Jurkat, Clone E6-1 (cell line): Measurements from ENCODE around the gene NLGN1.
A peak's percentile ranks its signal among the peaks of the same experiment; 100 is the strongest.

Experiments
- DNase-seq: peaks from one replicate; pipeline ENCODE4 v3.0.0-alpha.2; 2011; ENCODE audit warnings: low read depth, low spot score
- H3K4me3 ChIP-seq: 2 replicates; pipeline ENCODE4 v1.5.1; 2011; ENCODE audit warnings: mild to moderate bottlenecking, low read length, control low read depth, moderate library complexity

Gene NLGN1

GRCh38 chr3:173863551-173863950 lies 466.0 kb downstream of the NLGN1 start:
- H3K4me3 ChIP-seq: no peak overlapping the region
- DNase-seq: no peak

- peak; percentile 10 for DNase-seq
Observed at GRCh38 chr3:173865900-173866498, 468.5 kb downstream of the NLGN1 start.

GRCh38 chr3:173869766-173870165 lies 472.2 kb downstream of the NLGN1 start:
- no peak for DNase-seq
- H3K4me3 ChIP-seq: no peak overlapping the region

More at GRCh38 chr3:173865900-173866498, 468.5 kb downstream of the NLGN1 start:
- H3K4me3 ChIP-seq: no peak overlapping the region

GRCh38 chr3:173870976-173871375 lies 473.4 kb downstream of the NLGN1 start:
- DNase-seq: no peak
- no peak overlapping the region for H3K4me3 ChIP-seq

- no peak for DNase-seq
- no peak overlapping the region for H3K4me3 ChIP-seq
Observed at GRCh38 chr3:173875790-173876189, 478.2 kb downstream of the NLGN1 start.

GRCh38 chr3:173876476-173876875 lies 478.9 kb downstream of the NLGN1 start:
- no peak overlapping the region for H3K4me3 ChIP-seq

GRCh38 chr3:173887888-173888287 lies 490.3 kb downstream of the NLGN1 start:
- DNase-seq: no peak
- no peak overlapping the region for H3K4me3 ChIP-seq

More at GRCh38 chr3:173876476-173876875, 478.9 kb downstream of the NLGN1 start:
- no peak for DNase-seq

- no peak for DNase-seq
- no peak overlapping the region for H3K4me3 ChIP-seq
Observed at GRCh38 chr3:173889596-173889995, 492.1 kb downstream of the NLGN1 start.

GRCh38 chr3:173890091-173890490 lies 492.5 kb downstream of the NLGN1 start:
- no peak overlapping the region for H3K4me3 ChIP-seq

GRCh38 chr3:173891272-173892100 lies 493.9 kb downstream of the NLGN1 start:
- no peak for DNase-seq
- no peak overlapping the region for H3K4me3 ChIP-seq

More at GRCh38 chr3:173890091-173890490, 492.5 kb downstream of the NLGN1 start:
- DNase-seq: no peak

- H3K4me3 ChIP-seq: no peak overlapping the region
Observed at GRCh38 chr3:173892547-173892946, 495.0 kb downstream of the NLGN1 start.

GRCh38 chr3:173893066-173893465 lies 495.5 kb downstream of the NLGN1 start:
- DNase-seq: no peak

More at GRCh38 chr3:173892547-173892946, 495.0 kb downstream of the NLGN1 start:
- DNase-seq: no peak

GRCh38 chr3:173893835-173894234 lies 496.3 kb downstream of the NLGN1 start:
- no peak for DNase-seq
- H3K4me3 ChIP-seq: no peak overlapping the region

More at GRCh38 chr3:173893066-173893465, 495.5 kb downstream of the NLGN1 start:
- no peak overlapping the region for H3K4me3 ChIP-seq

GRCh38 chr3:173897631-173898030 lies 500.1 kb downstream of the NLGN1 start:
- no peak overlapping the region for H3K4me3 ChIP-seq
- DNase-seq: no peak

- no peak for DNase-seq
Observed at GRCh38 chr3:173901649-173902048, 504.1 kb downstream of the NLGN1 start.

GRCh38 chr3:173902401-173902800 lies 504.9 kb downstream of the NLGN1 start:
- no peak for DNase-seq
- no peak overlapping the region for H3K4me3 ChIP-seq

More at GRCh38 chr3:173901649-173902048, 504.1 kb downstream of the NLGN1 start:
- H3K4me3 ChIP-seq: no peak overlapping the region

GRCh38 chr3:173902871-173903270 lies 505.3 kb downstream of the NLGN1 start:
- no peak overlapping the region for H3K4me3 ChIP-seq
- no peak for DNase-seq

- no peak overlapping the region for H3K4me3 ChIP-seq
- no peak for DNase-seq
Observed at GRCh38 chr3:173905381-173905780, 507.8 kb downstream of the NLGN1 start.

- DNase-seq: no peak
- no peak overlapping the region for H3K4me3 ChIP-seq
Observed at GRCh38 chr3:173911446-173911845, 513.9 kb downstream of the NLGN1 start.

GRCh38 chr3:173912126-173912525 lies 514.6 kb downstream of the NLGN1 start:
- DNase-seq: no peak
- H3K4me3 ChIP-seq: no peak overlapping the region
